Neural crest cell (in vitro differentiated cells): ENCODE measurements around the gene ARHGAP18. TPM values are rescaled to one million over a fixed set of nuclear protein-coding genes. Genes with fewer than 3 reads are reported as not detected.

Experiments used
- DNase-seq: peaks from one replicate; pipeline ENCODE4 v3.0.0; 2021; ENCODE audit warnings: low read depth, mixed read lengths, low spot score
- H3K27ac Mint-ChIP-seq: one replicate; pipeline ENCODE4 v1.8.0; 2021; ENCODE audit warnings: mild to moderate bottlenecking, mixed read lengths; ENCODE audit not compliant: unreplicated experiment
- H3K27me3 Mint-ChIP-seq: 2 replicates; pipeline ENCODE4 v1.8.0; 2021; ENCODE audit warnings: low read depth, mild to moderate bottlenecking, mixed read lengths
- H3K36me3 Mint-ChIP-seq: 2 replicates; pipeline ENCODE4 v1.8.0; 2021; ENCODE audit warnings: low read depth, mild to moderate bottlenecking, mixed read lengths
- H3K4me1 Mint-ChIP-seq: 2 replicates; pipeline ENCODE4 v1.8.0; 2021; ENCODE audit warnings: mixed read lengths
- H3K4me3 Mint-ChIP-seq: one replicate; pipeline ENCODE4 v1.8.0; 2021; ENCODE audit warnings: mild to moderate bottlenecking, mixed read lengths
- H3K9me3 Mint-ChIP-seq: 2 replicates; pipeline ENCODE4 v1.8.0; 2021; ENCODE audit warnings: mixed read lengths
- CTCF ChIP-seq: fragments of 200-600 bp; sonication (generic); conservative IDR thresholded peaks from 2 replicates; pipeline ENCODE4 v1.5.0; 2021; ENCODE audit warnings: antibody characterized with exemption, mild to moderate bottlenecking
- total RNA-seq: library from RNA; stranded (reverse); gene quantifications from 2 replicates; pipeline ENCODE4 v1.2.1, GENCODE V29; 2021

Gene ARHGAP18
- total RNA-seq, 1 donor from 2014 or later, result 3.4 TPM

GRCh38 chr6:129546702-129547101 is 163.3 kb downstream of the ARHGAP18 start:
- DNase-seq, result no peak
- no peak for TF ChIP-seq CTCF
- Mint-ChIP-seq H3K4me1 (no peaks in the 10 kb centered on the region), H3K4me3 (no peak overlapping the region), H3K27me3 (no peaks in the 10 kb centered on the region), H3K36me3 (peaks cover 2% of the 10 kb centered on the region), H3K27ac (no peak overlapping the region), H3K9me3 (peaks cover 2% of the 10 kb centered on the region)

GRCh38 chr6:129544892-129545612 is 164.9 kb downstream of the ARHGAP18 start:
- Mint-ChIP-seq H3K4me1 (no peaks in the 10 kb centered on the region), H3K9me3 (peaks cover 2% of the 10 kb centered on the region), H3K27ac (no peak overlapping the region), H3K36me3 (peaks cover 2% of the 10 kb centered on the region), H3K4me3 (no peak overlapping the region), H3K27me3 (no peaks in the 10 kb centered on the region)
- TF ChIP-seq CTCF, result no peak
- no peak for DNase-seq

DNA sequence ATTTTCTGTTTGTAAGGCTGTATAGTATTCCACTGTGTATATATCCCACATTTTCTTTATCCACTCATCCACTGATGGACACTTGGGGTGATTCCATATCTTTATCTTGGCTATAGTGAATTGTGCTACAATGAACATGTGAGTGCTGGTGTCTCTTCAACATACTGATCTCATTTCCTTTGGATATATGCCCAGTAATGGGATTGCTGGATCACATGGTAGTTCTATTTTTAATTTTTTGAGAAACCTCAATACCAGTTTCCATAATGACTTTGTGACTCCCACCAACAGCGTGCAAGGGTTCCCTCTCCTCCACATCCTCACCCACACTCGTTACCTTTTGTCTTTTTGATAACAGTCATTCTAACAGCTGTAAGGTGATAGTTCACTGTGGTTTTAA is 166.0 kb downstream of the ARHGAP18 start:
- H3K4me3 Mint-ChIP-seq, result no peak overlapping the region
- peaks cover 2% of the 10 kb centered on the region for H3K36me3 Mint-ChIP-seq
- H3K27ac Mint-ChIP-seq, result no peak overlapping the region
- no peaks in the 10 kb centered on the region for H3K27me3 Mint-ChIP-seq
- DNase-seq, result no peak
- peaks cover 2% of the 10 kb centered on the region for H3K9me3 Mint-ChIP-seq
- no peaks in the 10 kb centered on the region for H3K4me1 Mint-ChIP-seq
- no peak for TF ChIP-seq CTCF

DNA sequence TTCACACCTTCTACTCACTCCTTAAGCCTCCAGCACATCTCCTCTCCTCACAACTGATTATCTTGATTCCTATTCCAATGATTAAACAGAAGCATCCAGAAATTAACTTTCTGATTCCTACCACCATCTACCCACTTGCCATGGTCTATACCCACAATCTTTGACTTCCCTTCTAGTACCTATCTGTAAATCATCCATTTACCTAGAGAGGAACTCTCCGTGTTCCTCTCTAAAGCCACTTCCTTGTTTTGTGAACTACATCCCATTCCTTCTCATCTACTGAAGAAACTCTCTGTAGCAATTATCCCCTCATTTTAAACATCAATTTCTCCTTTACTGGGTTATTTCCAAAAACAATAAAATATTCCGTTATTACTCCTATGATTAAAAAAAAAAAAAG is 167.3 kb downstream of the ARHGAP18 start:
- peaks cover 2% of the 10 kb centered on the region for H3K36me3 Mint-ChIP-seq
- peaks cover 2% of the 10 kb centered on the region for H3K9me3 Mint-ChIP-seq
- no peak for TF ChIP-seq CTCF
- H3K27me3 Mint-ChIP-seq, result no peaks in the 10 kb centered on the region
- H3K4me1 Mint-ChIP-seq, result no peaks in the 10 kb centered on the region
- no peak for DNase-seq
- H3K4me3 Mint-ChIP-seq, result no peak overlapping the region
- H3K27ac Mint-ChIP-seq, result no peak overlapping the region

GRCh38 chr6:129539032-129539431 is 170.9 kb downstream of the ARHGAP18 start:
- TF ChIP-seq CTCF, result no peak
- H3K36me3 Mint-ChIP-seq, result peaks cover under 1% of the 10 kb centered on the region
- no peak overlapping the region for H3K4me3 Mint-ChIP-seq
- no peaks in the 10 kb centered on the region for H3K27me3 Mint-ChIP-seq
- DNase-seq, result no peak
- no peaks in the 10 kb centered on the region for H3K4me1 Mint-ChIP-seq
- H3K27ac Mint-ChIP-seq, result no peak overlapping the region
- no peaks in the 10 kb centered on the region for H3K9me3 Mint-ChIP-seq
